Left lung (tissue), 10 donors: ENCODE measurements around the gene GPR37L1. TPM values are rescaled to one million over a fixed set of nuclear protein-coding genes. Genes with fewer than 3 reads are reported as not detected.
A peak's percentile ranks its signal among the peaks of the same experiment; 100 is the strongest.

ENCODE experiments used
- ATAC-seq: fragments of 200-7000 bp; cut with Tn5 transposase; one replicate; pipeline ENCODE4 v1.9.1; 2020; ENCODE audit warnings: moderate library complexity
- DNase-seq, 4 donors: peaks; one replicate each; pipeline ENCODE4 v3.0.0-alpha.2; 2013 to 2020
- H3K27ac ChIP-seq, 2 donors: fragments of 200-600 bp; sonication (generic) in 1 of 2; one replicate each; pipeline versions ENCODE4 v1.5.0 to v1.8.0; 2020 to 2021
- H3K27me3 ChIP-seq, 2 donors: fragments of 200-600 bp; sonication (generic) in 1 of 2; one replicate each; pipeline versions ENCODE4 v1.5.0 to v1.8.0; 2020 to 2021
- H3K36me3 ChIP-seq, 2 donors: fragments of 200-600 bp; sonication (generic) in 1 of 2; one replicate each; pipeline versions ENCODE4 v1.5.0 to v1.8.0; 2020 to 2021
- H3K4me1 ChIP-seq, 2 donors: fragments of 200-600 bp; one replicate each; pipeline ENCODE4 v1.8.0; 2021
- H3K4me3 ChIP-seq, 2 donors: fragments of 200-600 bp; sonication (generic) in 1 of 2; one replicate each; pipeline versions ENCODE4 v1.5.0 to v1.8.0; 2020 to 2021; ENCODE audit warnings: mild to moderate bottlenecking in 1 of 2
- H3K9me3 ChIP-seq, 2 donors: fragments of 200-600 bp; sonication (generic) in 1 of 2; one replicate each; pipeline versions ENCODE4 v1.5.0 to v1.8.0; 2020 to 2021
- intact Hi-C, 2 donors: fragments of 100-400 bp; cut with DNase I; formaldehyde crosslinking; loops; one replicate each; pipeline versions ENCODE4 v1.11.2 to v1.14.2; 2022
- polyA plus RNA-seq, 6 donors: library from polyadenylated mRNA; unstranded; fragments of 120-200 nt; gene quantifications; one replicate each; pipeline ENCODE4 v1.2.1, GENCODE V29; 2013; ENCODE audit not compliant: insufficient read length in 6 of 6
- total RNA-seq, 2 donors: library from RNA; stranded (reverse); fragmentation: NEBNext Ultra II Directional; extraction: Animal tissue kit (Norgen Biotek cat#: 25700); gene quantifications; one replicate each; pipeline ENCODE4 v1.2.1, GENCODE V29; 2021
- TF ChIP-seq, protein P1 (sequence below), 2 donors: fragments of 200-600 bp; sonication (generic) in 1 of 2; IDR thresholded peaks; one replicate each; pipeline versions ENCODE4 v1.5.0 to v1.8.0; 2021; ENCODE audit warnings: antibody characterized with exemption in 2 of 2
- donor health status: DM: no; HTN: yes; CAD: no.
- donor health status: DM: no; HTN: no; CAD: no.

The GPR37L1 gene
- total and polyA plus RNA-seq, 8 donors, result 0.05 to 0.20 (median 0.10) TPM

DNA sequence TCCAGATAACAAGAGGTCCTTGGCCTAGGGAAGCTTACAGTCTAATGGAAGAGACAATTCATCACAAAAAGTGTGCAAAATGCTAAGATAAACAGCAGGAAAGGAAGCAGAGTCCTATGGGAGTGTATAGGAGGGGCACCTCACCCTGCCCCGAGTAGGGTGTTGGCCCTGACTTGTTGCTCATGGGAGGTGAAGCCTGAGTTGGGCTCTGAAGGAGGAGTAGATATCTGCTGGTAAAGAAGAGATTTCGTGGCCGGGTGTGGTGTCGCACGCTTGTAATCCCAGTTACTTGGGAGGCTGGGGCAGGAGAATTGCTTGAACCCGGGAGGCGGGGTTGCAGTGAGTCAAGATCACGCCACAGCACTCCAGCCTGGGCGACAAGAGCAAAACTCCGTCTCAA is 18.6 kb upstream of the GPR37L1 start:
- no peaks in the 10 kb centered on the region for H3K36me3 ChIP-seq
- no peaks in the 10 kb centered on the region for H3K9me3 ChIP-seq
- ATAC-seq (no peak), DNase-seq (no peak)
- H3K4me1 ChIP-seq, result peaks cover 0 to 4% of the 10 kb centered on the region in 2 donors
- no peak overlapping the region for H3K4me3 ChIP-seq
- intact Hi-C loops, result no loop called here
- no peaks in the 10 kb centered on the region for H3K27me3 ChIP-seq
- H3K27ac ChIP-seq, result no peak overlapping the region
- TF ChIP-seq, protein P1, sequence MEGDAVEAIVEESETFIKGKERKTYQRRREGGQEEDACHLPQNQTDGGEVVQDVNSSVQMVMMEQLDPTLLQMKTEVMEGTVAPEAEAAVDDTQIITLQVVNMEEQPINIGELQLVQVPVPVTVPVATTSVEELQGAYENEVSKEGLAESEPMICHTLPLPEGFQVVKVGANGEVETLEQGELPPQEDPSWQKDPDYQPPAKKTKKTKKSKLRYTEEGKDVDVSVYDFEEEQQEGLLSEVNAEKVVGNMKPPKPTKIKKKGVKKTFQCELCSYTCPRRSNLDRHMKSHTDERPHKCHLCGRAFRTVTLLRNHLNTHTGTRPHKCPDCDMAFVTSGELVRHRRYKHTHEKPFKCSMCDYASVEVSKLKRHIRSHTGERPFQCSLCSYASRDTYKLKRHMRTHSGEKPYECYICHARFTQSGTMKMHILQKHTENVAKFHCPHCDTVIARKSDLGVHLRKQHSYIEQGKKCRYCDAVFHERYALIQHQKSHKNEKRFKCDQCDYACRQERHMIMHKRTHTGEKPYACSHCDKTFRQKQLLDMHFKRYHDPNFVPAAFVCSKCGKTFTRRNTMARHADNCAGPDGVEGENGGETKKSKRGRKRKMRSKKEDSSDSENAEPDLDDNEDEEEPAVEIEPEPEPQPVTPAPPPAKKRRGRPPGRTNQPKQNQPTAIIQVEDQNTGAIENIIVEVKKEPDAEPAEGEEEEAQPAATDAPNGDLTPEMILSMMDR (IDR thresholded peaks at IDR 0.05), result no peak

DNA sequence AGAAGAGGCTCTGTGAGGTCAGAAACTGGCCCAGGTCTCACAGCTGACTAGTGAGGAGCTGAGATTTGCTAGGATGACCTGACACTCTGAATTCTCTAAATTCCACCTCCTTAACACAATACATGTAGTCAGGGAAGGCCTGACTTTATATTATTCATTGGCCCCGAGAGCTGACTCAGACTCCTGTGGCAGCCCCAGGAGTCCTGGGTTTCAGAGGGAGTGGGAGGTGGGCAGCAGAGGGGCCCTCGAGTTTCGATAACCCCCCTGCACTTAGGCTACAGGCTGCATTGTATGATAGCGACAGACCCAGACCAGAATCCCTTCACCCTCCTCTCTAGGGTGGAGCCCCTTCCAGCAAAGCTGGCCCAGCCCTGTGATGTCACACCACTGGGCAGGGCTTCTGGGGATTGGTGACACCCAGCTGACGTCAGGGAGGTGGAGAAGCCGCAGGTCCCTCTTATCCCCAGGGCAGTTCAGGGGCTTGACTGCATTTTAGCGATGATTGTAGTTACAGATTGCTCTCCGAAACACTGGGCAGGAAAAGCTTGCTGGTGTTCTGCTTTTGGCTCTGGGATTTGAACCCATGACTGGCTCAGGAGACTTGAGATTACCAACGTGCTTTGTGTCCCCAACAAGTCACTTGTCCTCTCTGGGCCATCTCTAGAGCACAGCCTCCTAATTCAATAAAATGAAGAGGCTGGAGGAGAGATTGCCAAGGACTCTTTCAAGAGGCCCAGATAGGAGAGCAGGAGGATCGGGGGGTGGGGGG is 17.0 kb upstream of the GPR37L1 start:
- H3K27ac ChIP-seq, result peak overlapping the region; percentile 41 to 72
- H3K9me3 ChIP-seq, result no peaks in the 10 kb centered on the region
- H3K27me3 ChIP-seq, result no peaks in the 10 kb centered on the region
- peaks cover 0 to 4% of the 10 kb centered on the region in 2 donors for H3K4me1 ChIP-seq
- H3K4me3 ChIP-seq, result no peak overlapping the region
- intact Hi-C loops, result no loop called here
- TF ChIP-seq, protein P1 (IDR thresholded peaks at IDR 0.05), result no peak
- H3K36me3 ChIP-seq, result no peaks in the 10 kb centered on the region
- ATAC-seq, result peak; percentile 50
- DNase-seq, result peak in 2 of 4 donors; percentile 56 to 84

DNA sequence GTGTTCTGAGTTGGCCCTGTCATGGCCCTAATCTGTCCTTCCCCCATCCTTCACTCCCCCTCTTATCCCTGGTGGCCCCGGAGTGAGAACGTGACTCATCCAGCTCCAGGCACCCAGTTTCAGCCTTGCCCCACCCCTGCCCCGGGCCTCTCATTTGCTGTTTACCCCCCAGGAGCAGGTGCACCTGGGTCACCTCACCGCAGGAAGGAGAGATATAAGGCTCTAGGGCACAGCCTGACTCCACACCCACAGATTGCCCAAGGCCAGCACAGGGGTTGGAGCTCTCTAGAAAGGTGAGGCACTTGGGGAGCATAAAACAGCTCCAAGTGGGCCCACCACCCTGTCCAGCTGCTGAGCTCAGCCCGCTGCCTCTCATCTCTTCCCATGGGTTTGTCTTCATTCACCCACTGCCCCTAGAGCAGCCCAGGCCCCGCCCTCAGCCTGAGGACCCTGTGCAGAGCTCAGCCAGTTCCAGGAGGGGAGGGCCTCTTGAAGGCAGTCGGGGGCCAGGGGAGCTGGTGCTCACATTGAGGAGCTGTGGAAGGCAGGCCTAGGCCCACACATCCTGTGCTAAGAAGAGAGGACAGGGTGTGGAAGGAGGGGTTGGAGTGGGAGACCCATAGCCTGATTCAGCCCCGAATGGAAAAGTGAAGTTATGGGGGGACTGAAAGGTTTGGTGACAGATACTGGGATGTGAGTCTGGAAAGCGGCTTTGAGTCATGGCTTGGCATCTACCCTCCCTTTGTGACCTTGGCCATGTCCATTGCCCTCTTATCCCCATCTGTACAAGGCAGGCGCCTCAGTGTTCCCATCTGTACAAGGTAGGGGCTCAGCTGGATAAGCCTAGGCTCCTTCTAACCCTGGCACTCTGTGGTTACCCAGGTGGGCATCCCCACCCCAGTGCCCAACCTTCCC is 16.1 kb upstream of the GPR37L1 start:
- H3K9me3 ChIP-seq, result no peaks in the 10 kb centered on the region
- no peaks in the 10 kb centered on the region for H3K27me3 ChIP-seq
- TF ChIP-seq, protein P1 (IDR thresholded peaks at IDR 0.05), result no peak
- DNase-seq (peak in 3 of 4 donors; percentile 54 to 86 (median 85)), ATAC-seq (peak; percentile 79)
- H3K4me3 ChIP-seq, result no peak overlapping the region
- H3K4me1 ChIP-seq, result peaks cover 0 to 4% of the 10 kb centered on the region in 2 donors
- H3K27ac ChIP-seq, result peak overlapping the region; percentile 50 to 72
- no peaks in the 10 kb centered on the region for H3K36me3 ChIP-seq
- intact Hi-C loops, result no loop called here

DNA sequence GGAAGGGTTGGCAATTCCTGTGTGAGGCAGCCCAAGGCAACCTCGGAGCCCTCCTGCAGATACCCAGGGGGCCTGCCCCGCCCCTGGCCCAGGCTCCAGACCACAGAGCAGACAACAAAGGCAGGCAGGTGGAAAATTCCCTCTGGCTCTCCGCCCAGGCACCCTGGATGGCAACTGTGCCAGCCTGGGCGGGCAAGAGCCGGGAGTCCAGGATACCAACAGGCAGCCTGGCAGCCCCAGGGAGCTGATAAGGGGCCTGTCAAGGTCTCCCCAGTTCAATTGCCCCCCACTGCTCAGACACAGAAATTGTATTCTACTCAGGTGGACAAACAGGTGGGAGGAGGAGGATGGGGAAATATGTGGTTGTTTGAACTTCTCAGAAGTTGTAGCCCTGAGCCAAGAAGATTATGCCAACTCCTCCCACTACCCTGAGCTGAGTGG is 15.4 kb upstream of the GPR37L1 start:
- ATAC-seq, result peak; percentile 66
- Histone ChIP-seq H3K9me3 (no peaks in the 10 kb centered on the region), H3K4me1 (peaks cover 0 to 4% of the 10 kb centered on the region in 2 donors), H3K36me3 (no peaks in the 10 kb centered on the region), H3K4me3 (no peak overlapping the region), H3K27me3 (no peaks in the 10 kb centered on the region), H3K27ac (peak overlapping the region; percentile 50 to 72)
- DNase-seq, result peak in 3 of 4 donors; percentile 62 to 85 (median 74)
- intact Hi-C loops, result no loop called here
- TF ChIP-seq, protein P1 (IDR thresholded peaks at IDR 0.05), result no peak
